A204.1 (cell line): ENCODE results near the gene PTPRC.

Experiments used
- FAIRE-seq: peaks from 2 replicates; lab custom pipeline; 2012; peaks lifted over from hg19 to GRCh38; lab: Jason Lieb, UNC

The PTPRC gene

DNA sequence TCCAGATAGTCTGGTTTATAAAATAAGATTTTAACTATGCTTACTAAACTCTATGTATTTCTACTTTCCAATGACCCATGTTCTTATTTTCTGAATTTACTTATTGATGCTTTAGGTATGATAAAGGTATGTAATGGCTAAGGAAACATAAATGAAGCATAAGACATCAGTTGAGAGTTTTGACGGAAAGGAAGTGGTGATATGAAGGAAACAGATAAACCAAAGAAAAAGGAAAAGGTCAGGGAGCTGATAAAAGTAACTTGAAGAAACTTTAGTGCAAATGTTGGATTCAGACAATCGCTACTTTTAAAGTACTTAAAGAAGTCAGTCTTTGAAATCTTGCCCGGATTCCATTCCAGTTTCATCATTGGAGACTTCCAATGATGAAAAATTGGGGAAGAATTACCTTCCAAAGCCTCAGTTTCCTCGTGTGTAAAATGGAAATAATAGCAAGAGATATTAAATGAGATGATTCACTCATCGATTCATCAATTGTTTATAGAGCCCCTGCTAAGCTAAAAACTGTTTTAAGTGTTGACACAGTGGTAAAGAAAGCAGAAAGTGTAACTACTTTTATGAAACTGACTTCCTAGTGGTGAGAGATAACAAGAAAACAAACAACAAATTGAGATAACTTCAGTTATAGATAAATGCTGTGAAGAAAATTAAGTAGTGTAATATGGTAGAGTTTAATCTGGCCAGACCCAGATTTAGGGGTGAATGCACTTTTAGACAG is 10.6 kb downstream of the PTPRC start:
- no peak for FAIRE-seq

DNA sequence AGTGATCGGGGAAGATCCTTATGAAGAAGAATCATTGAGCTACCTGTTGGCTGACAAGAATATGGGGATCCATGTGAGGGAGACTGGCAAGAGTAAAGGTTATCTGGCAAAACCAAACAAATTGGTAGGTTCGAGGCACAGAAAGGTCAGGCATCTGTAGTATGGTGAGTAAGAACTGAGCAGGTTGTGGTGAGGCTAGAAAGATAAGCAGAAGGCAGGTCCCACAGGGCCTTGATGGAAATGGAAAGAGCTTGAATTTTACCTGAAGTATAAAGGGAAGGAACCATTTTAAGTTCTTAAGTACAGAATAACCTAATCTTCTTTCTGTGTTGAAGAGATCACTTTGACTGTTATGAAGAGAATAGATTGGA is 11.1 kb downstream of the PTPRC start:
- no peak for FAIRE-seq

- no peak for FAIRE-seq
These were observed 11.7 kb downstream of the PTPRC start for GRCh38 chr1:198650506-198650905.

- FAIRE-seq: no peak
These were observed 13.0 kb downstream of the PTPRC start for GRCh38 chr1:198651650-198652400.

DNA sequence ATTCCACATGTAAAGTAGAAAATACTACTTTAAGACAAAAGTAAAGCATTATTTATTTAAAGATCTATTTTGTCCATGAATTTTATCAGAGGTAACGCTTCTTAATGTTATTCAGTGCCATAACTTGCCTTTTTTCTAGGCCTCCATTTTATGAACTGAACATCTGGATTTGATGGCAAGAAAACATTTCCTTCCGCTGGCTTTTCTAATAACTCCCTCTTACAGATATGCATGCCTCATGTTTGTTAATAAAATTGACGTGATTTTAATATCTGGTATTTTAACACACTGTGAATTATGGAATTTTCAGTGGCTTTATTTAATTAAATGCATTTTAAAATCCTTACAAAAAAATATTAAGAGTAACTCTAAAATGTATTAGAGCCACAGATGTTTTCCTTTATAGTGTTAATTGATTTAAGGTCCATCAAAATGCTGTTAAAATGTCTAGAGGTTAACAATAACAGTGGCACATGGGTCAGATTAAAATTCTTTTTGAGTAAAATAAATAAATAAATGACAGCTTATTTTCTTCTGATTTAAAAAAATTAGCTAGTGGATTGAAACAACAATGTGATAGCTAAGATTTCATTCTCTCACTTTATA is 15.1 kb downstream of the PTPRC start:
- FAIRE-seq: no peak

- FAIRE-seq: no peak
These were observed 16.8 kb downstream of the PTPRC start for GRCh38 chr1:198655459-198656121.

DNA sequence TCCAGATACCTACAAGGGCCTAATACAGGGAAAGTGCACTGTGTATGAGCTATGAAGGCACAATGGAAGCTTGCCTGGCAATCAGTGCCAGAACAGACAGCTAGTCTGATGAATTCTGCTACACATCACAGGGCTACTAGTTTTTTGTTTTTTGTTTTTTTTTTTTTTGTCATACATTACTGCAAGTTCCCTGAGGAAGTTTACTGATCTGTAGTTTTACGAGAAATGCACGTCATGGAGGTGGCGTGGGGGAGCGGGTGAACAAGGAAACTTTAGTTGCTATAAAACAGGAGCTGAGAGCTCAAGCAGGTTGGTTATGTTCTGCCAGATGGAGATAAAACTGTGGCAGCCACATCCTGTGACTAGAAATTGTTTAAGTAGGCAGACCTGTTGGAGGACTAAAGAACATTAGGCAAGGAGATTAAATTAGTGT is 17.7 kb downstream of the PTPRC start:
- no peak for FAIRE-seq

DNA sequence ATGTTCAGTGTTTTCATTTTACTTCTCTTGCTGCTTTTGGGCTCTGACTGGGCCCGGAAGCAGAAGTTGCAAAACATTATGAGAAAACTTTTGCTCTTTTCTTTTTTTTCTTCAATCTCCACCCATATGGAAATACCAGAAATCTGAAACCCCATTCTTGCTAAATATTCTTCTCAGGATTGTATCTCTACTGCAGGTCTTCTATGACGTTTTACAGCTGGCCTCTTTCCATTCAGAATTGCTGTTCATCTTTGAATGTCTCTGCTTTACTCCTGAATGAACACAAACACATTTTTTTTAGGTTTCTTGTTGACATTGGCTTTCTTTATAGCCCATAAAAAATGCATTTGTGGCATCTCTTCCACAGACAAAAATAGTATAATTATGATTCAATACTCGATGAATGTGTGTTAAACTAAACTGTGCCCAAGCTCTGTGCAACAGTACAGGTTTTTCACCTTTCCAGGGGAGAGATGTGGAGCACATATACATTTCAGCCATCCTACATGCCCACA is 18.8 kb downstream of the PTPRC start:
- no peak for FAIRE-seq

DNA sequence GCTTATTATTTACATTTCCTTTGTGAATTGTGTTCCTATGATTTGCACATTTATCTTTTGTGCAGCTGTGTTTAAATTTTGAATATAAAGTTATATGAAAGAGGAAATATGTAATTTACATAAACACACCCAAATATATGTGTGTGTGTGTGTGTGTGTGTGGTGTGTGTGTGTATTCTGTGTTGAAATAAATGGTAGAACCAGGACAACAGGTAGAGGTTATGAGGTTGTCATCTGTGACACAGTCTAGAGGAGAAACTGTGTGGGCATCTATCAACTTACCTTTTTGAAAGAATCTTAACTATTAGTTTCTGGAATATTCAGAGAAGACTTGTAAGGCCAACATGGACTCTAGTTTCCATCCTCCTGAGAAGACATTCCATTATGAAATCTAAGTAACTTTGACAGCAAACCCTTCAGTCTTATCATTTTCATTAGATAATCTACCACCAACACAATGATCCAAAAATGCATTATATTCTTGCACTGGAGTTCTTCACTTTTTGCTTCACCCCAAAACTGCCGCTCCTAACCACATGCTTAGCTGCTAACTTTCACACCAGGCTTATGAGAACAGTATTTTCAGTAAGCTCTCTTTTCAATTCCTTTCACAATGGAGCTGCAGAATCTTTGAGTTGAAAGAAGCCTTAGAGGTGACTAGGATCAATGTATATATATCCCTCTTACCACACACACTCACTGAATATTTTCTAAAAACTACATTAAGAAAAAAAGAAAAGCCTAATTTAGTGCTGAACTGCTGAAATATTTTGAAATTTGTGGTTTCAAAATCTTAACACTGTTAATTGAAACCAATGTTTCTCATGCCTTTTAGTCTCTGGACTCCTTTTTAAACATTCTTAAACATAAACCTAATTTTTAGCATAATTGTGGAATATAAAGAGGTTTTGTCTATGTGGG is 21.8 kb downstream of the PTPRC start:
- FAIRE-seq: no peak

GRCh38 chr1:198662821-198663220 is 24.0 kb downstream of the PTPRC start:
- FAIRE-seq: no peak

- no peak for FAIRE-seq
These were observed 25.4 kb downstream of the PTPRC start for GRCh38 chr1:198664068-198664788.

DNA sequence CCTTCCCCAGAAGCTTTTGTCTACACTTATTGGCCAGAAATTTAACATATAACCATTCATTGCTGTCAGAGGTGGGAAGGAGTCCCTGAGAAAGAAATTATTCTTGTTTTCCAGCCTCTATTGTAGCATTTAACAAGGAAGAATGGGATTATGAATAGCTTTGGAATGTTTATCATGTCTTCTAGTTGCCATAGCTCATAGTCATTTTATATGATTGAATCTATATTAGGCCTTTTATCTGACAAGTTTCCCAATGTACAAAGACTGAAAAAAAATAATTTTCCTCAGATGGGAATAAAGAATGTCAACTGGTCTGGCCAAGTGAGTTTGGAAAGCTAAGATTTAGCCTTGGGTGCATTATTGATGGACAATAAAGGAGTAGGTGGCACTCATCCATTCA is 28.3 kb downstream of the PTPRC start:
- FAIRE-seq: no peak

DNA sequence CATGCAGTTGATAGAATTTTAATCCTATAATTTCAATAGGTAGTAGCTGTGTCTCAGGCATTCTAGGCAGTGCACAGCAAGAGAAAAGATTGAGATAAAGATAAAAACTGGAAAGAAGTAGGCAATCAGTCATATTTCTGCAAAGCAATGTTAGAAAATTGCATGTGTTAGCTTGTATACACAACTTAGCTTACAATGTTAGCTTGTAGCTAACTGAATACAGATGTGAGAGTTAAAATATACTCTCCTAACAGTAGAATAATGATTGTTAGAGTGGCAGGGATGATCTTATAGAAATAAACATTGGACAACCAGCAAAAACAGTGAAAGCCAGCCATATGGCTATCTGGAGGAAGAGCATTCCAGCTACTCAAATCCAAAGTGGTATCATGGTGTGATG is 29.0 kb downstream of the PTPRC start:
- FAIRE-seq: no peak

DNA sequence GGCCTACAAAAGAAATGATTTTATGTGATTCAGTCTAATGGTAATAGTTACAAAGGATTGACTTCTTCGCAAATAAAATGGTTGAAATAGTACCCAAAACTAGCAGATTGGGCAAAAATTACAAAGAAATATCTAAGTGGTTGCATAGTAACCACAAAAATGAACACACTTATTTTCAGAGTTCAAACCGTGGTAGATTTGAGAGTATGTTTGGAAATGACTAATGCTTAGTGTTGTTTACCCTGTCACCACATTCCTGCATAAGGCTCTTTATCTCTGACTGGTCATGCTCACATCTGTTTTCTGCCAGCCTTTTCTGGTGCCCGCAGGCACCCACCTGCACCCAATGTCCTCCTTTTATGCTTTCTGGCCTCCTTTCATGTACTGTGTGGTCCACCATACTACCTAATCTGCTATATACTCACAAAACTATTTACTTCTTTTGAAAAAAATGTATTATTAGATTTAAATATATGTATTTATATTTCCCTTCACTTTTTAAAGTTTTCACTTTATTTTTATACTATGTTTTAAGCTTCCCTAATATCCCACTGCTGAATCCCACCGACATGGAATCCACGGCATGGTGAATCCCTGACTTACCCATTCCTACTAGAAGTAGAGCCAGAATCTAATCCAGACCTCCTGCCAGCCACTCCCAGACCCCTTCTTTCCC is 30.3 kb downstream of the PTPRC start:
- FAIRE-seq: no peak

GRCh38 chr1:198669771-198670170 is 30.9 kb downstream of the PTPRC start:
- FAIRE-seq: no peak

DNA sequence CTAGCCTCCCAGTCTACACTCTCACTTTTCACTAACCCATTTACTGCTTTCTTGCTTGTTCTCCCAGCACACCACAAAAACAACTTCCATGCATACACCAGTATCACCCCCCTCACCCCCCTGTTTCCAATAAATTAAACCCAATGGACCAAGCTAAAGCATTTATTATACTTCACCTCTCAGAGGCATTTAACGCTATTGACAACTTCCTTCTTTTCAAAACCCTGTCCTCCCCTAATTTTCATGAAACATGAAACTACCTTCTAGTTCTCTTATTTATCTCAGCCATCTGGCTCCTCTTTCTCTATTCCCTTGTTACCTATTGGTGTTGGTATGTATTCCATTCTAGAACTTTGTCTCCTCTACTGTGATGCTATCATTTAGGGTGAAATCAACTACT is 32.3 kb downstream of the PTPRC start:
- FAIRE-seq: no peak

DNA sequence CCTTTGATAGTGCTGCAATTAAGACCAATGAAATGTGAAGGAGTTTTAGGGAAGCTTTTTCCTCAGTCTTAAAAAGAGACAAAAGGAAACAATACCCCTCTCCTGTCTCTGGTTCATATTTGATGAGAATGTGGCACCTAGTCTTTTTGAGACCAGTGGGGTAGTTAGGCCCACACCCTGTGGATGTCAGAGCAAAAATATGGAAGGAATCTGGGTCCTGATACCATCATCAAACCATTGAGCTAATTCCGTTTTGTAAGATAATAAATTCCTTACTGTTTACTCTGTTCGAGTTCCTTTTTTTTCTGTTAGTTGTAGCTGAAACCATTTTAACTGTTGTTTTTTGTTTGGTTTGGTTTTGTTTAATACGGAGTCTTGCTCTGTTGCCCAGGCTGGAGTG is 33.3 kb downstream of the PTPRC start:
- no peak for FAIRE-seq

GRCh38 chr1:198674009-198674408 is 35.2 kb downstream of the PTPRC start:
- FAIRE-seq: no peak

DNA sequence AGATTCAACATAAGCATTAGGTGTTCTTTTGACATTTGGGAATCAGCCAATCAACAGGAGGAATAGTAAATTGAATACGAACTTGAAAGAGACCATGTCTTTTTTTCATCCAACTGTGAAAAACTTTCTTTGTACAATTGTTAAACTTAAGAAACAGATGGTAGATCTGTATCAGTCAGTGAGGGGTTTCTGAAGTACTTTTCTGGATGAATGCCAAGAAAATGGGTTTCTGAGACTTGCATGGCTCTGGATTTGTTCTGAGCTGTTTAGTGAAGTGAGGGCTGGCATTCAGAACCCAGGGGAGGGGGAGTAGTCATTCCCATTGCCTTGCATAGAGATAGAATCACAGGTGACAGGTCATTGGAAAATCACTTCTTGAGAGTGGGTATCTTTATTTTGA is 37.4 kb downstream of the PTPRC start:
- no peak for FAIRE-seq

DNA sequence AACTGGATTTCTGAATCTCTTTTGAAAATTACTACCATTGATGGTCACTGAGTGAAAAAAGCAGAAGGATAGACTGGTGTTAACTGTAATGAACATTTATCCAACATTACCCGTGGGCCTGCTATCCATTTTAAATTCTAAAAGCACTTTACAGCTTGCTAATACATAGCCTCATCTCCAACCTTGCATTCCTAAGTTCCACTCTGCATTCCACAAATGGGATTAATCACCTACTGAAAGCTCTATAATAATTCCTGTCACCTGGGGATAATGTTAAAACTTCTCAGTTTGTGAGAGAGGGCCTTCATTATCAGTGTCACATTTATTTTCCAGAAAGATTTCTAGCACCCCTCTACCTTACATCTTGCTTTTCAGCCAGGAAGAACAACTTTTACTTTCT is 38.2 kb downstream of the PTPRC start:
- FAIRE-seq: no peak
